Parathyroid adenoma (tissue), 2 donors: ENCODE measurements around the gene BLVRB.

Experiments used
- H2AFZ ChIP-seq: fragments of 300-600 bp; sonication (generic); one replicate; pipeline ENCODE4 v1.7.0; 2017; ENCODE audit warnings: antibody characterized with exemption, mild to moderate bottlenecking
- H3K27ac ChIP-seq: fragments of 300-600 bp; sonication (generic); one replicate; pipeline ENCODE4 v1.7.0; 2017
- H3K27me3 ChIP-seq: fragments of 300-600 bp; sonication (generic); one replicate; pipeline ENCODE4 v1.7.0; 2017; ENCODE audit warnings: low read length; ENCODE audit not compliant: control insufficient read depth, insufficient read depth
- H3K36me3 ChIP-seq: fragments of 300-600 bp; sonication (generic); one replicate; pipeline ENCODE4 v1.7.0; 2017; ENCODE audit warnings: low read length; ENCODE audit not compliant: control insufficient read depth, insufficient read depth
- H3K4me1 ChIP-seq: fragments of 300-600 bp; sonication (generic); one replicate; pipeline ENCODE4 v1.7.0; 2017; ENCODE audit warnings: control low read depth
- H3K4me2 ChIP-seq: fragments of 300-600 bp; sonication (generic); one replicate; pipeline ENCODE4 v1.7.0; 2017; ENCODE audit warnings: low read length
- H3K4me3 ChIP-seq: fragments of 300-600 bp; sonication (generic); one replicate; pipeline ENCODE4 v1.7.0; 2017; ENCODE audit warnings: low read depth, low read length
- H3K79me2 ChIP-seq: fragments of 300-600 bp; sonication (generic); one replicate; pipeline ENCODE4 v1.7.0; 2017; ENCODE audit warnings: control low read depth
- H3K9ac ChIP-seq: fragments of 300-600 bp; sonication (generic); one replicate; pipeline ENCODE4 v1.7.0; 2017; ENCODE audit warnings: mild to moderate bottlenecking
- H3K9me3 ChIP-seq: fragments of 300-600 bp; sonication (generic); one replicate; pipeline ENCODE4 v1.7.0; 2017; ENCODE audit warnings: low read length; ENCODE audit not compliant: control insufficient read depth
- TF ChIP-seq, protein P1 (sequence below): fragments of 300-600 bp; sonication (generic); IDR thresholded peaks from one replicate; pipeline ENCODE4 v1.7.0; 2017; ENCODE audit warnings: antibody characterized with exemption, mild to moderate bottlenecking
- donor health status: primary hyperparathyroidism.

BLVRB gene

DNA sequence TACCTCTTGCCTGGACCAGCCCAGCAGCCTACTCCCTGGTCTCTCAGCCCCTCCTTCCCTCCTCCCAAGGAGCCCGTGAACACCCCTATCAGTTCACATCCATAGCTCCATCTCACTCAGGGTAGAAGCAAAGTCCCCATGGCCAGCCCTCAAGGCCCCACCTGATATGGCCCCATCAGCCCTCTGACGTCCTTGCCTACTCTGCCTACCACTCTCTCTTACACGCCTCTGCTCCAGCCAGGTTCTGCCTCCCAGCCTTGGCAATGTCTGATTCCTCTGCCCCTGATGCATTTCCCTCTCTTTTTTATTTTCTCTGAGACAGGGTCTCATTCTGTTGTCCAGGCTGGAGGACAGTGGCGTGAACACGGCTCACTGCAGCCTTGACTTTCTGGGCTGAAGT lies 13.5 kb downstream of the BLVRB start:
- Histone ChIP-seq H3K4me1 (no peaks in the 10 kb centered on the region), H3K9me3 (no peaks in the 10 kb centered on the region), H3K4me3 (no peak overlapping the region), H3K36me3 (no peaks in the 10 kb centered on the region), H3K27me3 (no peaks in the 10 kb centered on the region), H3K9ac (no peak overlapping the region), H3K79me2 (no peaks in the 10 kb centered on the region), H3K4me2 (no peak overlapping the region), H2AFZ (no peak overlapping the region), H3K27ac (no peak overlapping the region)
- TF ChIP-seq, protein P1, sequence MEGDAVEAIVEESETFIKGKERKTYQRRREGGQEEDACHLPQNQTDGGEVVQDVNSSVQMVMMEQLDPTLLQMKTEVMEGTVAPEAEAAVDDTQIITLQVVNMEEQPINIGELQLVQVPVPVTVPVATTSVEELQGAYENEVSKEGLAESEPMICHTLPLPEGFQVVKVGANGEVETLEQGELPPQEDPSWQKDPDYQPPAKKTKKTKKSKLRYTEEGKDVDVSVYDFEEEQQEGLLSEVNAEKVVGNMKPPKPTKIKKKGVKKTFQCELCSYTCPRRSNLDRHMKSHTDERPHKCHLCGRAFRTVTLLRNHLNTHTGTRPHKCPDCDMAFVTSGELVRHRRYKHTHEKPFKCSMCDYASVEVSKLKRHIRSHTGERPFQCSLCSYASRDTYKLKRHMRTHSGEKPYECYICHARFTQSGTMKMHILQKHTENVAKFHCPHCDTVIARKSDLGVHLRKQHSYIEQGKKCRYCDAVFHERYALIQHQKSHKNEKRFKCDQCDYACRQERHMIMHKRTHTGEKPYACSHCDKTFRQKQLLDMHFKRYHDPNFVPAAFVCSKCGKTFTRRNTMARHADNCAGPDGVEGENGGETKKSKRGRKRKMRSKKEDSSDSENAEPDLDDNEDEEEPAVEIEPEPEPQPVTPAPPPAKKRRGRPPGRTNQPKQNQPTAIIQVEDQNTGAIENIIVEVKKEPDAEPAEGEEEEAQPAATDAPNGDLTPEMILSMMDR = no peak

DNA sequence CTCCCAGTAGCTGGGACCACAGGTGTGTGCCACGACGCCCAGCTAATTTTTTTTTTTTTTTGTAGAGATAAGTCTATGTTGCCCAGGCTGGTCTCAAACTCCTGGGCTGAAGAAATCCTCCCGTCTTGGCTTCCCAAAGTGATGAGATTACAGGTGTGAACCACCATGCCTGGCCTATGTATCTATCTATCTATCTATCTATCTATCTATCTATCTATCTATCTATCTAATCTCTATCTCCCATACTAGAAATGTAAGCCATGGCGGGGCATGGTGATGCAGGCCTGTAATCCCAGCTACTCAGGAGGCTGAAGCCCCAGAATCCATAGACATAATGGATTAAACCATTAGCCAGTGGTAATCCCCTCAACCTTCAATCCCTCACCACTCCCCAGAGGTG lies 14.9 kb downstream of the BLVRB start:
- H3K9ac ChIP-seq = no peak overlapping the region
- H3K4me1 ChIP-seq = peaks cover 4% of the 10 kb centered on the region
- no peaks in the 10 kb centered on the region for H3K9me3 ChIP-seq
- H3K36me3 ChIP-seq = no peaks in the 10 kb centered on the region
- no peak overlapping the region for H2AFZ ChIP-seq
- no peak overlapping the region for H3K4me3 ChIP-seq
- no peak overlapping the region for H3K27ac ChIP-seq
- H3K4me2 ChIP-seq = no peak overlapping the region
- no peaks in the 10 kb centered on the region for H3K27me3 ChIP-seq
- TF ChIP-seq, protein P1 = no peak
- H3K79me2 ChIP-seq = no peaks in the 10 kb centered on the region

DNA sequence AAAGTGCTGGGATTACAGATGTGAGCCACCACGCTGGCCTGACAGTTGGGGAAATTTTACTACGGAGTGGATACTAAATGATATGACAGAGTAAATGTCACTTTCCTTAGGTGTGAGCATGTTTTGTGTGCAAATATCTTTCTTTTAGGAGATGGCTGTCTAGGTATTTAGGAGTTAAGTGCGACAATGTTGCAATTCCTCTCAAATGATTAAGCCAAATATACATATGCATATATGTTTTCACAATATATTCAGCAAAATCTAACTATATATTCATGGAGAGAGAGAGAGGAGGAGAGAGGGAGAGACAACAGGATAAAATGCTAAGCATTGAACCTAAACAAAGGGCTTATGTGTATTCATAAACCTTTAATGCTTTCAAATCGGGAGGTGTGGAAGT lies 16.0 kb downstream of the BLVRB start:
- H3K79me2 ChIP-seq = no peaks in the 10 kb centered on the region
- H3K9me3 ChIP-seq = no peaks in the 10 kb centered on the region

DNA sequence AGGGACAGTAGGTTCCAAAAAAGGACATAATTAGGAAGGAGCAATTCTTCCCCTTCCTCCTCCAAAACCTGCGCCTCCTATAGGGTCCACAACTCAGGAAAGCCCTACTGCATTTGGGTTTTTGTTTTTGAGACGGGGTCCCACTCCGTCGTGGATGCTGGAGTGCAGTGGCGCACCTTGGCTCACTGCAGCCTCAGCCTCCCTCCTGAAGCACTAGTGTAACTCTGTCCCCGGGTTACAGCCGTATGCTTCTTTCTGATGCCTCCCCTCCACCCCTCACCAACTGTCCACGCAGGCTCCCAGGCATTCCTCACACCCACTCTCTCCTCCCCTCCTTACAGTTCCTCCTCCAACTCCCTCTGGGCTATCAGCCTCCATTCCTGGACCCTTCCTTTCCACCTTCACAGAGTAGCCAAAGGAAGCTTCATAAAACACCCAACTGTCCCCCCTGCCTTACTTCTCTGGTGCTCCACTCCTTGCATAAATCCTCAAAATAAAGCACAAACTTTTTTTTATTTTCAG lies 19.2 kb downstream of the BLVRB start:
- peak overlapping the region; percentile 98 for H3K27ac ChIP-seq
- H3K27me3 ChIP-seq = no peaks in the 10 kb centered on the region
- peak overlapping the region; percentile 82 for H2AFZ ChIP-seq
- no peak overlapping the region for H3K9ac ChIP-seq
- H3K4me2 ChIP-seq = peak overlapping the region; percentile 90
- H3K4me3 ChIP-seq = peak overlapping the region; percentile 38
- H3K79me2 ChIP-seq = peaks cover 6% of the 10 kb centered on the region
- H3K36me3 ChIP-seq = no peaks in the 10 kb centered on the region
- no peaks in the 10 kb centered on the region for H3K9me3 ChIP-seq
- peaks cover 20% of the 10 kb centered on the region for H3K4me1 ChIP-seq
- TF ChIP-seq, protein P1 = no peak

More for the DNA sequence above, 16.0 kb downstream of the BLVRB start:
- TF ChIP-seq, protein P1 = no peak
- no peak overlapping the region for H3K27ac ChIP-seq
- no peaks in the 10 kb centered on the region for H3K36me3 ChIP-seq
- H3K4me3 ChIP-seq = no peak overlapping the region
- H2AFZ ChIP-seq = no peak overlapping the region
- H3K4me1 ChIP-seq = peaks cover 11% of the 10 kb centered on the region
- H3K4me2 ChIP-seq = no peak overlapping the region
- no peaks in the 10 kb centered on the region for H3K27me3 ChIP-seq
- H3K9ac ChIP-seq = no peak overlapping the region

DNA sequence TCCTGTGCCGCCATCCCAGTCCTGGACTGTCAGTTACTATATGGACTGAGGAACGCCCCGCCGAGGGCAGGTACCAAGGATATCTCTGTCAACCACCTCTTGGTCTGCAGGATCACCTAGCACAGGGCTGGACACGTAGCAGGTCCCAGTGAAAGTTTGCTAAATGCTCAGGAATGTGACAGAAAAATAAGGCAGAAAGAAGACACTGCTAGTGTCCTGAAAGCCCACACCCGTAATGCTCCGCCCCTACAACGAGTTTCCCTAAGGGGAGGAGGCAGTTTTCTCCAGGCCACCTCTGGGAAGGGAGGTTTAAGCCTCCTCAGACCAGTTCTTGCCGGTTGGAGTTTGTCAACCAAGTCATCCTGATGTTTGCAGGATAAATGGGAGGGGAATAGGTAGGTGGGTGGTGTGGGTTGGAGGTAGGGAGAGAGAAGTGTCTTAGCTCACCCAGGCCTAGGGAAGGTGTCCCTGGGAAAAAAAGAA lies 19.7 kb downstream of the BLVRB start:
- peak overlapping the region; percentile 38 for H3K4me3 ChIP-seq
- H3K4me2 ChIP-seq = peak overlapping the region; percentile 90
- TF ChIP-seq, protein P1 = no peak
- peaks cover 20% of the 10 kb centered on the region for H3K4me1 ChIP-seq
- no peaks in the 10 kb centered on the region for H3K27me3 ChIP-seq
- no peaks in the 10 kb centered on the region for H3K36me3 ChIP-seq
- no peak overlapping the region for H3K9ac ChIP-seq
- H3K9me3 ChIP-seq = no peaks in the 10 kb centered on the region
- peak overlapping the region; percentile 82 for H2AFZ ChIP-seq
- H3K27ac ChIP-seq = peak overlapping the region; percentile 98
- peaks cover 6% of the 10 kb centered on the region for H3K79me2 ChIP-seq
